GM12891 (cell line): ENCODE results near the gene LBHD2.

ENCODE experiments used
- POLR2A ChIP-seq: IDR thresholded peaks from 2 replicates; pipeline ENCODE4 v1.6.1; 2011; ENCODE audit warnings: low read depth, low read length, control low read depth
- POLR2AphosphoS5 ChIP-seq: IDR thresholded peaks from 2 replicates; pipeline ENCODE4 v1.6.1; 2011; ENCODE audit warnings: low read depth, low read length, control low read depth
- SPI1 ChIP-seq: IDR thresholded peaks from 2 replicates; pipeline ENCODE4 v1.6.1; 2011; ENCODE audit warnings: low read depth, low read length, control low read depth
- TAF1 ChIP-seq: IDR thresholded peaks from 2 replicates; pipeline ENCODE4 v1.6.1; 2011; ENCODE audit warnings: low read depth, low read length, control low read depth

DNA sequence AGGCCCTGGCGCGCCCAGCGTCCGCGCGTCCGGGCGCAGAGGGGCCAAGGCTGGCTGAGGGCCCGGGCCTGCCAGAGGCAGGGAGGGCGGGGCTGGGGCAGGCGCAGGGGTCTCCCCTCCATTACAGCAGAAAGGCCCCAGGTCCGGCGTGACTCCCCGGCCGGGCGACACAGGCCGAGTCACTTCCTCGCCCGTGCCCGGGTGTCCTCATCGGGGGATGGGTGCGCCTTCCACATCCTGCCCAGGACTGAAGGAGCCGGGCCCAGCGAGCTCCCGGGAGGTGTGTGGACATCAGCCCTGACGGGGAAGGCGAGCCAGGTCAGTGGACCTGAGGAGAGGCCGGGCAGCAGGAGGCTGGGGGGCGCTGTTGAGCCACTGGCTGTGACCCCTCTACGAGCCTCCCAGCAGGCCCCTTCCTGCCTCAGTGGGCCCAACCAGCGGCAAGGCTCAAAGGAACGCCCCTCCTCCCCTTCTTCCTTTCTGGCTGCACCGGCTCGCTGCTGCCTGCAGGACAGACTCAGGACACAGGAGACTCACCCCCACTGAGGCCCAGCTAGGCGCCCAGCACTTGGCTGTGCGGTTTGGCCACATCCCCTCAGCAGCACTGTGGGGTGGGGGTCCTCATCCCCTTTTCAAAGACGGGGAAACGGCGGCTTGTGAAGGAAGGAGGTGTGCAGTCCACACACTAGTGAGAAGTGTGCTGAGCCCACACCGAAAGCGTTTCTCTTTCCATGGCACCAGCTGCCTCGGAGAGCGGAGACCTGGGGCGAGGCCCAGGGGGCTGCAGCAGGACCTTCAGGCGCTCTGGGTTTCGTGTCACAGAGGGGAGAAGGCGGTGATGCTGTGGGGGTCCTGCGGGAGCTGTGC is 39.9 kb downstream of the LBHD2 start:
- TF ChIP-seq POLR2A: no peak
- TF ChIP-seq TAF1: no peak
- TF ChIP-seq SPI1: no peak
- TF ChIP-seq POLR2AphosphoS5: no peak
